ENCODE data around the gene AP5M1.
"Not testable (repeated sequence)": the region's sequence is repeated elsewhere in the genome, so short reads cannot be mapped to it uniquely, and the experiment has no call there.

The AP5M1 gene

DNA sequence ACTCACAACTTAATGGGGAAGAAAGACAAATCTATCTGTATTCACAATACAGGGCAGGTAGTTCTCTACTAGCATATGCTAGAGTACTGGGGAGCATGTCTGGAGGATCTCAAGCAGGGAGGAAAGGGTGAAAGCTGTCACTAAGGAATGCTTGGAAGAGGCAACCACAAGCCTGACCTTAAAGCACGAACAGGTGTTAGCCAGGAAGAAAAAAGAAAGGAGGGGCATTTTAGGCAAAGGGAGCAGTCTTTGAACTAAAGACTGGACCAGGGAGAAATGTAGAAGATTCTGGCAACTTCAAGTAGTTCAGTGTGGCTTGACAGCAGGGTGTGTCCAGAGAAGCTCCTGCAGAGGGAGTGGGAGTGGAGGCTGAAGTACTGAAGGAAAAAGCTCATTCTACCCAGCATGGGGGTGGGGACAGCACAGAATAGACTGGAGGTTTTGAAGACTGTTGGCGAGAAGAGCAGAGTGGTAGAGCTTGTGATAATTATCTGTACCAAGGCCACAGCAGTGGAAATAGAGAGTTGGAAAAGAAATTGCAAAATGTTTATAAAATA lies 50.9 kb downstream of the AP5M1 start:
- TF ChIP-seq, protein P1, sequence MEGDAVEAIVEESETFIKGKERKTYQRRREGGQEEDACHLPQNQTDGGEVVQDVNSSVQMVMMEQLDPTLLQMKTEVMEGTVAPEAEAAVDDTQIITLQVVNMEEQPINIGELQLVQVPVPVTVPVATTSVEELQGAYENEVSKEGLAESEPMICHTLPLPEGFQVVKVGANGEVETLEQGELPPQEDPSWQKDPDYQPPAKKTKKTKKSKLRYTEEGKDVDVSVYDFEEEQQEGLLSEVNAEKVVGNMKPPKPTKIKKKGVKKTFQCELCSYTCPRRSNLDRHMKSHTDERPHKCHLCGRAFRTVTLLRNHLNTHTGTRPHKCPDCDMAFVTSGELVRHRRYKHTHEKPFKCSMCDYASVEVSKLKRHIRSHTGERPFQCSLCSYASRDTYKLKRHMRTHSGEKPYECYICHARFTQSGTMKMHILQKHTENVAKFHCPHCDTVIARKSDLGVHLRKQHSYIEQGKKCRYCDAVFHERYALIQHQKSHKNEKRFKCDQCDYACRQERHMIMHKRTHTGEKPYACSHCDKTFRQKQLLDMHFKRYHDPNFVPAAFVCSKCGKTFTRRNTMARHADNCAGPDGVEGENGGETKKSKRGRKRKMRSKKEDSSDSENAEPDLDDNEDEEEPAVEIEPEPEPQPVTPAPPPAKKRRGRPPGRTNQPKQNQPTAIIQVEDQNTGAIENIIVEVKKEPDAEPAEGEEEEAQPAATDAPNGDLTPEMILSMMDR (conservative IDR thresholded peaks at IDR 0.05) = no peak

DNA sequence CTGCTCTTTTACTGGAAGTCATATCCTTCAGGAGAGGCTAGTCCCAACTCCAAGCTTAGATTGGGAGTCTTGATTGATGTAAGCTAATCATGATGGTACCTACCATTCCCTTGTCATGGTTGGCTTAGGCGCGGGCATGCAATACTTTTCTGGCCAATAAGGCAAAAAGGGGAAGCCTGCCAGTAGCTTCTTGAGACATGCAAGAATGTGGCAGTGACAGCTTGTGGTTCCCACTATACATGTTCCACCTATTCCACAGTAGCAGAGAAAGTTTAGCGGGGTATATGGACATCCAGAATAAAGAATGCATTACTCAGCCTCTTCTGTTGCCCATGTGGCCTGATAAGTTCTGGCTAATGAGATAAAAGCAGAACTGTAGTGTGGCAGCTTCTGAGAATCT lies 55.0 kb downstream of the AP5M1 start:
- TF ChIP-seq, protein P1 (conservative IDR thresholded peaks at IDR 0.05) = no peak
- H3K27ac ChIP-seq = no peak overlapping the region

More for the DNA sequence above, 50.9 kb downstream of the AP5M1 start:
- H3K27ac ChIP-seq = no peak overlapping the region

DNA sequence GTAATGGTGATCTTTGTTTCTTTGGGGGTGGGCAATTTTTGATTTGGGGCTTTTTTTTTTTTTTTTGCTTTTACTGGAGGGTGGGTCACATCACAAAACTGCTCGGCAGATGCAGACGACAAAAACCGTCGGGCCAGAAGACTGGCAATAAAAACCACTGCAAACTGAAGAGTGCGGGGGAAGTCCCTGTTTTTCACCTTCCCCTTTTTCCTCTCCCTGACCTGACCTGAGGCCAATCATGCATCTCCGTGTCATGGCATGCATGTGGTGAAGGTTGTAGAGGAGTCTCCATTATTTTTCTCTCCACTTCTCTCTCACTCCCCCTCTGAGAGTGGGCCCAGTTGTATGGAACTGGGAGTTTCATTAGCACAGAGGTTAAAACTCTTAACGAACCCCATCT lies 57.5 kb downstream of the AP5M1 start:
- TF ChIP-seq, protein P1 (conservative IDR thresholded peaks at IDR 0.05) = no peak
- H3K27ac ChIP-seq = no peak overlapping the region

DNA sequence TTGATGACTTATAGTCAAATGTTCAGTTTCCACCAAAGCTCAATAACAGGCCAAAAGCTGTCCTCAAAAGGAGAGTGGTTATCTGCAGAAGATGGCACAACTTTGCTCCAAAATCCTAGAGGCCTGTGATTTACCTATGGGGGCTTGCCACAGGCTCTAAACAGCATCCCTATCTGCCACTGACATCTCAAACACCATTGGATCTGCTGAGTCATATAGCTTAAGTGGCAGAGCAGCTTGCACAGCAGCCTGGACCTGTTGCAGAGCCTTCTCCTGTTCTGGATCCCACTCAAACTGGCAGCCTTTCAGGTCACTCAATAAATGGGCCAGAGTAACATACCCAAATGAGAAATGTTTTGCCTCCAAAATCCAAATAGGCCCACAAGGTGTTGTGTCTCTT lies 61.1 kb downstream of the AP5M1 start:
- TF ChIP-seq, protein P1 (conservative IDR thresholded peaks at IDR 0.05) = no peak
- H3K27ac ChIP-seq = no peak overlapping the region

DNA sequence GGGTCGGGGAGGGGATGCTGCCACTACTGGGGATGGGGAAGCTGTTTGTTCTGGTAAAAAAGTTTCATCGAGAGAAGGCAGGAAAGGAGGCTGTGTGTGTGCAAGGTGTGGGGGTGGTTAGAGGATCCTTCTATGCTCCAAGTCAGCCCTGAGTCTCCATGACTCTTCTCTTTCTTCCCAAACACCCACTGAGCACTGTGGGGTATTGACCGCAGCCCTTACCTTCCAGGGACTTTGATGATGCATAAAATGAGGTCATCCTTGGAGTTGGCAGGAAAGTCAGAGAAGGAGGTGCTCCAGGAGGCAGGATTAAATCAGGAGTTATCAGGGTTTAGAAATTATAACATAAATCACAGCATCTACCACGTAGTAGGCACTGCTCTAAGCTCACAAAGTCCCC lies 63.7 kb downstream of the AP5M1 start:
- H3K27ac ChIP-seq = not testable (repeated sequence)

DNA sequence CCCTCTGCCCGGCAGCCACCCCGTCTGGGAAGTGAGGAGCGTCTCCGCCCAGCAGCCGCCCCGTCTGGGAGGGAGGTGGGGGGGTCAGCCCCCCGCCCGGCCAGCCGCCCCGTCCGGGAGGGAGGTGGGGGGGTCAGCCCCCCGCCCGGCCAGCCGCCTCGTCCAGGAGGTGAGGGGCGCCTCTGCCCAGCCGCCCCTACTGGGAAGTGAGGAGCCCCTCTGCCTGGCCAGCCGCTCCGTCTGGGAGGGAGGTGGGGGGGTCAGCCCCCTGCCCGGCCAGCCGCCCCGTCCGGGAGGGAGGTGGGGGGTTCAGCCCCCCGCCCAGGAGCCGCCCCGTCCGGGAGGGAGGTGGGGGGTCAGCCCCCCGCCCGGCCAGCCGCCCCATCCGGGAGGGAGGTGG lies 65.0 kb downstream of the AP5M1 start:
- not testable (repeated sequence) for H3K27ac ChIP-seq

DNA sequence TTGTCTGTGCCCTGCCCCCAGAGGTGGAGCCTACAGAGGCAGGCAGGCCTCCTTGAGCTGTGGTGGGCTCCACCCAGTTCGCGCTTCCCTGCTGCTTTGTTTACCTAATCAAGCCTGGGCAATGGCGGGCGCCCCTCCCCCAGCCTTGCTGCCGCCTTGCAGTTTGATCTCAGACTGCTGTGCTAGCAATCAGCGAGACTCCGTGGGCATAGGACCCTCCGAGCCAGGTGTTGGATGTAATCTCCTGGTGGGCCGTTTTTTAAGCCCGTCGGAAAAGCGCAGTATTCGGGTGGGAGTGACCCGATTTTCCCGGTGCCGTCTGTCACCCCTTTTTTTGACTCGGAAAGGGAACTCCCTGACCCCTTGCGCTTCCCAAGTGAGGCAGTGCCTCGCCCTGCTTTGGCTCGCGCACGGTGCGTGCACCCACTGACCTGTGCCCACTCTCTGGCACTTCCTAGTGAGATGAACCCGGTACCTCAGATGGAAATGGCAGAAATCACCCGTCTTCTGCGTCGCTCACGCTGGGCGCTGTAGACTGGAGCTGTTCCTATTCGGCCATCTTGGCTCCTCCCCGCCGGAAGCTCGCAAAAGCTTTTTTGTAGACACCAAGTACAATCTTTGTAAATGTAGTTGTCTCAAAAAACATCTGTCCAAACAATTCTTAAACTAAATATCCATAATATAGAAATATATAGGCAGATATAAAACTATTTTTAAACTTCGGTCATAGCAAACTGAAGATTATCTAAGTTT lies 75.0 kb downstream of the AP5M1 start:
- H3K27ac ChIP-seq = not testable (repeated sequence)

DNA sequence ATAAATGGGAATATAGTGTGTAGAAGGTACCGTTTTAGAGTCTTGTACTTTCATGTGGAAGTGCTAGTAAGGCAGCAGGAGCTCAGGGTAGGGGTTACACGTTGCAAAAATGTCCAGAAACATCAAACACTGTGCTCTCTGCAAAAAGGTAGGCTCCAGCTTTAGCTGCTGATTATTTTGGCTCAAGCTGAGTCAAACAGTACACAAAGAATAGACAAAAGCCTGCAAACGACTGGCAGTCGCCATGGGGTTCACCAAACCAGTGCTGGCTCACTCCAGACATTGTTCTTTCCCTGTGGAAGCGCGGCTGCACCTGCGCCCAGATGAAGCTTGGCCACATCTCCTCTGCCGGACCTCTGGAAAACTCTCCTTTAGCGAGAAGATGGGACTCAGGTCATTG lies 76.3 kb downstream of the AP5M1 start:
- TF ChIP-seq, protein P1 (conservative IDR thresholded peaks at IDR 0.05) = no peak
- H3K27ac ChIP-seq = no peak overlapping the region

DNA sequence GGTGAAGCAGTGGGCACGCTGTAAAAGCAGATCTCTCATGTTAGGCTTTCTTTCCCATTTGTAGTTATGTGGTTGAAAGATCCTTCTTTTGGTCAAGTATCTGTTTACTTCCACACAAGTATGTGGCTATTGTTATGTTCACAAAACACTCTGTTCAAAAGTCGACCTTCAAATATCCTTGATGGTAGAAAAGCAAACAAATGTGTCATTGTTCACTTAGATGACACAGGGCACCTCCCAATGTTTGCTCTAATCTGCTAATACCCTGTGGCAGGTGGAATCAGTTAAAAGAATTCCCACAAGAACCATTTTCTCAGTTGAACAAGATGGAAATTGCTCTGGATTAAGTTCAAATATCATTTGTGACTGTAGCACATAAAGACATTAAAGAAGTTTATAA lies 78.0 kb downstream of the AP5M1 start:
- TF ChIP-seq, protein P1 (conservative IDR thresholded peaks at IDR 0.05) = no peak
- H3K27ac ChIP-seq = no peak overlapping the region
